AG09309 (cell line): ENCODE data around the gene LEMD2.

Source experiments
- DNase-seq: peaks from one replicate; pipeline ENCODE4 v3.0.0-alpha.2; 2010; ENCODE audit warnings: low read depth
- H3K4me3 ChIP-seq: 2 replicates; pipeline ENCODE4 v1.5.1; 2011; ENCODE audit warnings: mild to moderate bottlenecking, low read depth, low read length, moderate library complexity; ENCODE audit not compliant: control insufficient read depth
- TF ChIP-seq, protein P1 (sequence below): IDR thresholded peaks from 2 replicates; pipeline ENCODE4 v1.5.1; 2011; ENCODE audit warnings: mild to moderate bottlenecking, low read depth, low read length, inconsistent platforms; ENCODE audit not compliant: insufficient read depth, control insufficient read depth; ENCODE audit errors: missing control alignments

The LEMD2 gene

DNA sequence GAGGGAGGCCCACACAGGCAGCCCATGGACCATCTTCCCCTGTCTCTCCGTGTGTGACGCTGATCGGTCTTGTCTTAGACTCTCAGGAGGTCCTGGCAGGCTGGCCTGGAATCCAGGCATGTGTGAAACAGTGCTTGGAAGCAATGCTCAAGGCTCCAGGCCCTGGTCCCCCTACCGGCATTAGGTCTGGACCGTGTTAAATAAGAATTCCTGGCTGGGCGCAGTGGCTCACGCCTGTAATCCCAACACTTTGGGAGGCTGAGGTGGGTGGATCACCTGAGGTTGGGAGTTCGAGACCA is 55.3 kb downstream of the LEMD2 start:
- no peak for DNase-seq
- H3K4me3 ChIP-seq: no peak overlapping the region
- TF ChIP-seq, protein P1, sequence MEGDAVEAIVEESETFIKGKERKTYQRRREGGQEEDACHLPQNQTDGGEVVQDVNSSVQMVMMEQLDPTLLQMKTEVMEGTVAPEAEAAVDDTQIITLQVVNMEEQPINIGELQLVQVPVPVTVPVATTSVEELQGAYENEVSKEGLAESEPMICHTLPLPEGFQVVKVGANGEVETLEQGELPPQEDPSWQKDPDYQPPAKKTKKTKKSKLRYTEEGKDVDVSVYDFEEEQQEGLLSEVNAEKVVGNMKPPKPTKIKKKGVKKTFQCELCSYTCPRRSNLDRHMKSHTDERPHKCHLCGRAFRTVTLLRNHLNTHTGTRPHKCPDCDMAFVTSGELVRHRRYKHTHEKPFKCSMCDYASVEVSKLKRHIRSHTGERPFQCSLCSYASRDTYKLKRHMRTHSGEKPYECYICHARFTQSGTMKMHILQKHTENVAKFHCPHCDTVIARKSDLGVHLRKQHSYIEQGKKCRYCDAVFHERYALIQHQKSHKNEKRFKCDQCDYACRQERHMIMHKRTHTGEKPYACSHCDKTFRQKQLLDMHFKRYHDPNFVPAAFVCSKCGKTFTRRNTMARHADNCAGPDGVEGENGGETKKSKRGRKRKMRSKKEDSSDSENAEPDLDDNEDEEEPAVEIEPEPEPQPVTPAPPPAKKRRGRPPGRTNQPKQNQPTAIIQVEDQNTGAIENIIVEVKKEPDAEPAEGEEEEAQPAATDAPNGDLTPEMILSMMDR: no peak

DNA sequence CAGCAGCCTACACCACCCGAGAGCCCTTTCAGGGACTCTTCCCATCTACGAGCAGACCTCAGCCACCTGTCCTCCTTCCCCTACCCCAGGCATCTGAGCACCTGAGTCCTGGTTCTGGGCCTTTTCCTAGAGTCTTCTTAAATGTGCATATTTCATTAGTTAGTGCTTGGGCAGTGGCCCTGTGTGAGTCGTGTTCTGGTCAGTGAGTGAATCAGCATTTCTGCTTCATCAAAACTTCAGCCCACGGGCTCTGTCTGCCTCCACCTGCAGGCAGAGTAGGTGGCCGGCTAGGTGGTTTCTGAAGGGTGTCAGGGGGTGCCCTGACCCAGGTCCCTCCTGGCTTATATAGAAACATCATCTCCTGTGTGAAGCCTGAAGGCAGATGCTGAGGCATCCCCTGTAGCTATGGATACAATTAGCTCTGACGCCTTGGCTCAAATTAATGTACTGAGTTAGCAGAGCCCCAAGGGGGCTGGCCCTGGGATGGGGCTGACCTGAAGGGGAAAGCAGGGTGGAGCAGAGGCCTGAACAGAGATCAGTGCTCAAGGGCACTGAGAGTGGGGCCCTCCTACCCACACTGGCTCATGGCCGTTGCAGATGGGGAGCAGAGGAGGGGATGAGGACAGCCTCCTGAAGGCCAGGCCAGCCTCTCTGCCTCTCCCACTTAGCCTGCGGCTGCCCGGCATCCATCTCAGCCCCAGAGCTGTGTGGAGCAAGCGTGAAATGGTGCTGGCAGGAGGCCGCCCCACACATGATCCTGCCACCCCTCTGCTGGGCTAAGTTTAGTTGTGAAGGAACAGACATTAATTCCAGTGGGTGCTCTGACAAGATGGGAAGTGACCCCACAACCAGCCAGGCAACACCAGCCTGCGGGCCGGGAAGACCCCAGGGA is 55.9 kb downstream of the LEMD2 start:
- H3K4me3 ChIP-seq: no peak overlapping the region
- no peak for DNase-seq
- TF ChIP-seq, protein P1: no peak

DNA sequence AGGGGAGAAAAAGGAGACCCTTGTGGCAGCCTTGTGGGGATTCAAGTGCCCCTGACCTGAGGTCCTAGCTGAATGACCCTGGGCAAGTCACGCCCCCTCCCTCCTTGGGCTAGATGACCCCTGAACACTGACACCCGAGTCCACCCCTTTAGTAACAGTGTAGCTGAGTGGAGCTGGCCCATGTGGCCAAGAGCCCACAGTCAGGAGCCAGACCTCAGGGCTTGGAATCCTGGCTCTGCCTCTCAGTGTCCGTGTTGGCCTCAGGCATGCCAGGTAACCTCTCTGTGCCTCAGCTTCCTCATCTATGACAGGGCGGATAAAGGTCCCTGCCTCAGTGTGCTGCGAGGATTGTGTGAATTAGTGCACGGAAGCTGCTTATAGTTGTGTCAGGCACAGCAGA is 56.5 kb downstream of the LEMD2 start:
- TF ChIP-seq, protein P1: no peak
- H3K4me3 ChIP-seq: no peak overlapping the region
- DNase-seq: no peak

DNA sequence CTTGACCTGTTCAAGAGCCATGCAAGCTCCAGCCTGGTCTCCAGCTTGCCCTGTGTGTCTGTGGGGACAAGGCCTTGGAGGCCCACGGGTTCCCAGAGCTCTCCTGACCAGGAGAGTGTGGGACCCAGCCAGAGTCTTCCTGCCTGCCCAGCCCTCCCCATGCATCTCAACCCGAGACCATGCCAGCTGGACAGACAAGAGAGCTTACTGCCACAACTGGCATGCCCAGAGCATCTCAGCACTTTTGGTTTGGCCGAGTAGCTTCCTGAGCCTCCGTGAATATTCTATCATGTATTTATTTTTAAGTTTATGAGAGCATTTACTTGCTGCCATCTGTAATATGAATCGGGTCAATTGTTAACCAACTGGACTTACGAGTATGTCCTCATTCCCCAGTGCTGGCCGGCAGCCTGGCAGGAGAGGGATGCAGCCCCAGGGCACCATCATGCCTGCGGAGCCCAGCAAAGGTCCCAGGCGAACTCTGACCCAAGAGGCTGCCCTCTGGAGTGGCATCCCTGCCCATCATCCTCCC is 57.1 kb downstream of the LEMD2 start:
- TF ChIP-seq, protein P1: no peak
- DNase-seq: no peak
- H3K4me3 ChIP-seq: no peak overlapping the region

DNA sequence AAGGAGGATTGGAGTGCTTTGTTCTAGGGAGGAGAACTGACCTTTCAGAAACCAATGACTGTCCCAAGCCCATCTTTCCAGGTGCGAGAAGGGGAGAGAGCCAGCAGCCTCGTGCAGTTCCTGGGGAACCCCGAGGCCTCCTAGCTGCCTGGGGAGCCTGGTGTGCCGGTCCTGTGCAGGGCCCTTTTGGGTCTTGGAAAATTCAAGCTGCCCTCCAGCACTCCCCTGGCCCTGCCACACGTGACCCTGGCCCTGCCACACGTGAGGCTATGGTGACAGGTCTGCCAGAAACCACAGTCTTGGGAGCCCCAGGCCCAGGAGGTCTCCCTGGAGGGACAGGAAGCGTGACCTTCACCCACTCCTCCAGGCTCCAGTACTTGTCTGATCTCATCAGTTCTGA is 57.9 kb downstream of the LEMD2 start:
- TF ChIP-seq, protein P1: no peak

DNA sequence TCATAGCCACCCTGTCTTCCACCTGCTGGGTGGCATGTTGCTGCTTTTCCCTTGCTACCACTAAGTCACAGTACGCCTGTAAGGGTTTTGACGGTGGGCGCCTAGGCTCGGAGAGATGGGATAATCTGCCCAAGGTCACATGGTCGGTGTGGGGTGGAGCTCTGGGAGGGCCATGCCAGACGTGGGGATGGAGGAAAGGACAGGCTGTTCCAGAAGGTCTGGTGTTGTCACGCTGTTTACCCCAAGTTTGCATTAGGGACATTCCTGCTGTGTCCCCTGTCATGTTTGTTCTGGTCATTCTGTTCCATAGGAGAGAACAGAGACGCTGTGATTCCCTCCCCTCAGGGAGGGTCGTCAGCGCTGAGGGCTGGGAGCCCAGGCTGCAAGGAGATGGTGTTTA is 58.3 kb downstream of the LEMD2 start:
- no peak for DNase-seq
- no peak overlapping the region for H3K4me3 ChIP-seq

More for the DNA sequence above, 57.9 kb downstream of the LEMD2 start:
- H3K4me3 ChIP-seq: no peak overlapping the region
- DNase-seq: no peak

More for the DNA sequence above, 58.3 kb downstream of the LEMD2 start:
- TF ChIP-seq, protein P1: no peak
